Measurements from ENCODE around the gene EPS8.

- TF ChIP-seq CTCF (IDR thresholded peaks at IDR 0.05): no peak
- TF ChIP-seq POLR2A (IDR thresholded peaks at IDR 0.05): no peak
- TF ChIP-seq POLR2AphosphoS5 (IDR thresholded peaks at IDR 0.05): no peak
- TF ChIP-seq EP300 (IDR thresholded peaks at IDR 0.05): no peak
Measured at GRCh38 chr12:15710860-15711510, 78.2 kb downstream of the EPS8 start.

All from stomach (tissue), 4 donors.